HEK293 (cell line): ENCODE results near the gene DIP2B.

ENCODE experiments used
- GLI2 ChIP-seq: fragments of 450-650 bp; formaldehyde crosslinking; IDR thresholded peaks from 2 replicates; pipeline ENCODE4; 2017; ENCODE audit warnings: missing biosample characterization, missing genetic modification characterization, low read depth, borderline replicate concordance
- SP2 ChIP-seq: fragments of 450-650 bp; formaldehyde crosslinking; IDR thresholded peaks from 2 replicates; pipeline ENCODE4 v1.5.1; 2016; ENCODE audit warnings: missing biosample characterization, missing genetic modification characterization
- TCF7L2 ChIP-seq: IDR thresholded peaks from 2 replicates; pipeline ENCODE4 v1.6.1; 2011; ENCODE audit warnings: low read depth, mild to moderate bottlenecking, inconsistent platforms, low read length, moderate library complexity, borderline replicate concordance
- YY2 ChIP-seq: fragments of 450-650 bp; formaldehyde crosslinking; IDR thresholded peaks from 2 replicates; pipeline ENCODE4 v1.5.1; 2016; ENCODE audit warnings: missing biosample characterization, missing genetic modification characterization
- ZBTB21 ChIP-seq: fragments of 450-650 bp; formaldehyde crosslinking; IDR thresholded peaks from 2 replicates; pipeline ENCODE4 v1.5.1; 2017; ENCODE audit warnings: missing biosample characterization, missing genetic modification characterization
- ZFP37 ChIP-seq: fragments of 450-650 bp; formaldehyde crosslinking; IDR thresholded peaks from 2 replicates; pipeline ENCODE4 v1.5.1; 2016; ENCODE audit warnings: missing biosample characterization, missing genetic modification characterization
- ZNF10 ChIP-seq: fragments of 450-650 bp; formaldehyde crosslinking; IDR thresholded peaks from 2 replicates; pipeline ENCODE4 v1.5.1; 2017; ENCODE audit warnings: missing biosample characterization, missing genetic modification characterization
- ZNF211 ChIP-seq: fragments of 450-650 bp; formaldehyde crosslinking; IDR thresholded peaks from 2 replicates; pipeline ENCODE4 v1.5.1; 2016; ENCODE audit warnings: low read depth, missing biosample characterization, missing genetic modification characterization
- ZNF214 ChIP-seq: fragments of 450-650 bp; formaldehyde crosslinking; IDR thresholded peaks from 2 replicates; pipeline ENCODE4 v1.5.1; 2017; ENCODE audit warnings: missing biosample characterization, mild to moderate bottlenecking, missing genetic modification characterization, borderline replicate concordance
- ZNF514 ChIP-seq: fragments of 450-650 bp; formaldehyde crosslinking; IDR thresholded peaks from 2 replicates; pipeline ENCODE4 v1.5.1; 2016; ENCODE audit warnings: missing biosample characterization, missing genetic modification characterization
- ZNF530 ChIP-seq: fragments of 450-650 bp; formaldehyde crosslinking; IDR thresholded peaks from 2 replicates; pipeline ENCODE4 v1.5.1; 2016; ENCODE audit warnings: low read depth, missing biosample characterization, missing genetic modification characterization
- ZNF561 ChIP-seq: fragments of 450-650 bp; IDR thresholded peaks from 2 replicates; pipeline ENCODE4 v1.5.1; 2018; ENCODE audit warnings: missing biosample characterization, missing genetic modification characterization, borderline replicate concordance
- ZNF571 ChIP-seq: fragments of 450-650 bp; formaldehyde crosslinking; IDR thresholded peaks from 2 replicates; pipeline ENCODE4 v1.5.0; 2017; ENCODE audit warnings: missing biosample characterization, missing genetic modification characterization
- ZNF670 ChIP-seq: fragments of 450-650 bp; formaldehyde crosslinking; IDR thresholded peaks from 2 replicates; pipeline ENCODE4 v1.5.1; 2016; ENCODE audit warnings: missing biosample characterization, missing genetic modification characterization, low read depth
- ZNF677 ChIP-seq: fragments of 450-650 bp; IDR thresholded peaks from 2 replicates; pipeline ENCODE4 v1.5.0; 2018; ENCODE audit warnings: missing biosample characterization, mild to moderate bottlenecking, missing genetic modification characterization, moderate library complexity
- ZNF843 ChIP-seq: fragments of 450-650 bp; formaldehyde crosslinking; IDR thresholded peaks from 2 replicates; pipeline ENCODE4 v1.5.1; 2016; ENCODE audit warnings: missing biosample characterization, missing genetic modification characterization
- ZSCAN30 ChIP-seq: fragments of 450-650 bp; IDR thresholded peaks from 2 replicates; pipeline ENCODE4 v1.5.1; 2018; ENCODE audit warnings: missing biosample characterization, mild to moderate bottlenecking, missing genetic modification characterization, moderate library complexity
- TF ChIP-seq, protein P1 (sequence below): sonication (generic); formaldehyde crosslinking; IDR thresholded peaks from 2 replicates; pipeline ENCODE4 v1.8.1; 2022; ENCODE audit warnings: mild to moderate bottlenecking, moderate library complexity, missing genetic modification reagents
- TF ChIP-seq, protein P2 (sequence below): fragments of 450-650 bp; formaldehyde crosslinking; conservative IDR thresholded peaks from 2 replicates; pipeline ENCODE4 v1.5.1; 2016; ENCODE audit warnings: low read depth, missing biosample characterization, missing genetic modification characterization
- TF ChIP-seq, protein P3 (sequence below): fragments of 450-650 bp; formaldehyde crosslinking; IDR thresholded peaks from 2 replicates; pipeline ENCODE4 v1.5.1; 2017; ENCODE audit warnings: missing biosample characterization, missing genetic modification characterization
- TF ChIP-seq, protein P4 (sequence below): fragments of 450-650 bp; formaldehyde crosslinking; IDR thresholded peaks from 2 replicates; pipeline ENCODE4 v1.5.1; 2016; ENCODE audit warnings: missing biosample characterization, missing genetic modification characterization
- TF ChIP-seq, protein P5 (sequence below): fragments of 450-650 bp; formaldehyde crosslinking; IDR thresholded peaks from 2 replicates; pipeline ENCODE4 v1.5.1; 2016; ENCODE audit warnings: missing biosample characterization, missing genetic modification characterization
- TF ChIP-seq, protein P6 (sequence below): fragments of 450-650 bp; formaldehyde crosslinking; IDR thresholded peaks from 2 replicates; pipeline ENCODE4 v1.5.1; 2016; ENCODE audit warnings: missing biosample characterization, missing genetic modification characterization
- TF ChIP-seq, protein P7 (sequence below): fragments of 450-650 bp; formaldehyde crosslinking; IDR thresholded peaks from 2 replicates; pipeline ENCODE4 v1.5.1; 2017; ENCODE audit warnings: missing biosample characterization, missing genetic modification characterization

DIP2B gene

DNA sequence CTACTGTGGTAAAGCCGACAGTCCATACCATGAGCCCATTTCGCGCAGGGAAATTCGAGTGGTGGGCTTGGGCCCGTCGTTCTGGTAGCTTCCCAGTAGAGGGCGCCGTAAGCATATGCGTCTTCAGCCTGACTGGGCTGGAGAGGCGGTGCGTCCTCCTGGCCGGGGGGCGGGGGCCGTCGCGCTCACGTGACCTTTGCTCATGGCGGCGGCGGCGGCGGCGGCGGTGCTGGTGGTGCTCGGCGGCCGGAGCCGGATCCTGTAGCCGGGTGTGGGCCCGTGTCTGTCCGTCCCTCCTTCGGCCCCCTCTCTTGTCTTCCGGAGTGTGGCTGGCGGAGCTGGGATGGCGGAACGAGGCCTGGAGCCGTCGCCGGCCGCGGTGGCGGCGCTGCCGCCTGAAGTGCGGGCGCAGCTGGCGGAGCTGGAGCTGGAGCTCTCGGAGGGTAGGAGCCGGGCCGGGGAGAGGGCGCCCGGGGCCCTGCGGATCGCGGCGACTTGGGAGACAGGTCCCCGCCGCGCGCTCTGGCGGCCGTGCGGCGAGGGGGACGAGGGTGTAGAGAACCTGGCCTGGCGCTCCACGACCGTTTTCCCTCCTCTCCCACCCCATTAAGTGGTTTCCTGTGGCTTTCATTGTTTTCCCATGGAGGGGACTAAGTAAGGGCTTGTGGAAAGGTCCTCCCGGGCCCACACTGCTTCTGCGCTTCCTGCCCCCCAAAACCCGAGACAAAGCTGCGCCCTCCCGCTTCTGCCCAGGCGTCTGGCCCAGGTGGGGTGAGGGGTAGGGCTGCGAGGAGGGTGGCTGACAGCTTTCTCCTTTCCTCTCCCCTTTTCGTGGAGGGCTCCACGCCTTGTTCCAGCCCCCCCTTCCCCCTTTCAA is at the start of gene DIP2B (continued):
- TF ChIP-seq, protein P1, sequence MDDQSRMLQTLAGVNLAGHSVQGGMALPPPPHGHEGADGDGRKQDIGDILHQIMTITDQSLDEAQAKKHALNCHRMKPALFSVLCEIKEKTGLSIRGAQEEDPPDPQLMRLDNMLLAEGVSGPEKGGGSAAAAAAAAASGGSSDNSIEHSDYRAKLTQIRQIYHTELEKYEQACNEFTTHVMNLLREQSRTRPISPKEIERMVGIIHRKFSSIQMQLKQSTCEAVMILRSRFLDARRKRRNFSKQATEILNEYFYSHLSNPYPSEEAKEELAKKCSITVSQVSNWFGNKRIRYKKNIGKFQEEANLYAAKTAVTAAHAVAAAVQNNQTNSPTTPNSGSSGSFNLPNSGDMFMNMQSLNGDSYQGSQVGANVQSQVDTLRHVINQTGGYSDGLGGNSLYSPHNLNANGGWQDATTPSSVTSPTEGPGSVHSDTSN (CRISPR knock-in tag) = peak; percentile 61; the same call in 1 of the 2 replicates
- TF ChIP-seq, protein P2, sequence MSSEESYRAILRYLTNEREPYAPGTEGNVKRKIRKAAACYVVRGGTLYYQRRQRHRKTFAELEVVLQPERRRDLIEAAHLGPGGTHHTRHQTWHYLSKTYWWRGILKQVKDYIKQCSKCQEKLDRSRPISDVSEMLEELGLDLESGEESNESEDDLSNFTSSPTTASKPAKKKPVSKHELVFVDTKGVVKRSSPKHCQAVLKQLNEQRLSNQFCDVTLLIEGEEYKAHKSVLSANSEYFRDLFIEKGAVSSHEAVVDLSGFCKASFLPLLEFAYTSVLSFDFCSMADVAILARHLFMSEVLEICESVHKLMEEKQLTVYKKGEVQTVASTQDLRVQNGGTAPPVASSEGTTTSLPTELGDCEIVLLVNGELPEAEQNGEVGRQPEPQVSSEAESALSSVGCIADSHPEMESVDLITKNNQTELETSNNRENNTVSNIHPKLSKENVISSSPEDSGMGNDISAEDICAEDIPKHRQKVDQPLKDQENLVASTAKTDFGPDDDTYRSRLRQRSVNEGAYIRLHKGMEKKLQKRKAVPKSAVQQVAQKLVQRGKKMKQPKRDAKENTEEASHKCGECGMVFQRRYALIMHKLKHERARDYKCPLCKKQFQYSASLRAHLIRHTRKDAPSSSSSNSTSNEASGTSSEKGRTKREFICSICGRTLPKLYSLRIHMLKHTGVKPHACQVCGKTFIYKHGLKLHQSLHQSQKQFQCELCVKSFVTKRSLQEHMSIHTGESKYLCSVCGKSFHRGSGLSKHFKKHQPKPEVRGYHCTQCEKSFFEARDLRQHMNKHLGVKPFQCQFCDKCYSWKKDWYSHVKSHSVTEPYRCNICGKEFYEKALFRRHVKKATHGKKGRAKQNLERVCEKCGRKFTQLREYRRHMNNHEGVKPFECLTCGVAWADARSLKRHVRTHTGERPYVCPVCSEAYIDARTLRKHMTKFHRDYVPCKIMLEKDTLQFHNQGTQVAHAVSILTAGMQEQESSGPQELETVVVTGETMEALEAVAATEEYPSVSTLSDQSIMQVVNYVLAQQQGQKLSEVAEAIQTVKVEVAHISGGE = peak; percentile 96
- TF ChIP-seq ZFP37 (tag by site-specific recombination) (0 out of 2 replicates have a peak, but pooled peaks have one; percentile 14), ZNF843 (tag by site-specific recombination) (no peak; the same call in 1 of the 2 replicates), TCF7L2 (no peak), ZNF10 (tag by site-specific recombination) (no peak), ZBTB21 (no peak), SP2 (tag by site-specific recombination) (peak; percentile 20), ZNF677 (0 out of 2 replicates have a peak, but pooled peaks have one; percentile 31), ZNF670 (tag by site-specific recombination) (no peak), GLI2 (tag by site-specific recombination) (no peak), ZNF561 (tag by site-specific recombination) (peak; percentile 77; the same call in 1 of the 2 replicates), ZNF214 (tag by site-specific recombination) (no peak), ZNF530 (tag by site-specific recombination) (no peak), ZNF571 (tag by site-specific recombination) (no peak), ZNF514 (tag by site-specific recombination) (no peak), ZNF211 (tag by site-specific recombination) (no peak), ZSCAN30 (peak; percentile 79), YY2 (tag by site-specific recombination) (no peak)
- TF ChIP-seq, protein P3, sequence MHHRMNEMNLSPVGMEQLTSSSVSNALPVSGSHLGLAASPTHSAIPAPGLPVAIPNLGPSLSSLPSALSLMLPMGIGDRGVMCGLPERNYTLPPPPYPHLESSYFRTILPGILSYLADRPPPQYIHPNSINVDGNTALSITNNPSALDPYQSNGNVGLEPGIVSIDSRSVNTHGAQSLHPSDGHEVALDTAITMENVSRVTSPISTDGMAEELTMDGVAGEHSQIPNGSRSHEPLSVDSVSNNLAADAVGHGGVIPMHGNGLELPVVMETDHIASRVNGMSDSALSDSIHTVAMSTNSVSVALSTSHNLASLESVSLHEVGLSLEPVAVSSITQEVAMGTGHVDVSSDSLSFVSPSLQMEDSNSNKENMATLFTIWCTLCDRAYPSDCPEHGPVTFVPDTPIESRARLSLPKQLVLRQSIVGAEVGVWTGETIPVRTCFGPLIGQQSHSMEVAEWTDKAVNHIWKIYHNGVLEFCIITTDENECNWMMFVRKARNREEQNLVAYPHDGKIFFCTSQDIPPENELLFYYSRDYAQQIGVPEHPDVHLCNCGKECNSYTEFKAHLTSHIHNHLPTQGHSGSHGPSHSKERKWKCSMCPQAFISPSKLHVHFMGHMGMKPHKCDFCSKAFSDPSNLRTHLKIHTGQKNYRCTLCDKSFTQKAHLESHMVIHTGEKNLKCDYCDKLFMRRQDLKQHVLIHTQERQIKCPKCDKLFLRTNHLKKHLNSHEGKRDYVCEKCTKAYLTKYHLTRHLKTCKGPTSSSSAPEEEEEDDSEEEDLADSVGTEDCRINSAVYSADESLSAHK = no peak
- TF ChIP-seq, protein P4, sequence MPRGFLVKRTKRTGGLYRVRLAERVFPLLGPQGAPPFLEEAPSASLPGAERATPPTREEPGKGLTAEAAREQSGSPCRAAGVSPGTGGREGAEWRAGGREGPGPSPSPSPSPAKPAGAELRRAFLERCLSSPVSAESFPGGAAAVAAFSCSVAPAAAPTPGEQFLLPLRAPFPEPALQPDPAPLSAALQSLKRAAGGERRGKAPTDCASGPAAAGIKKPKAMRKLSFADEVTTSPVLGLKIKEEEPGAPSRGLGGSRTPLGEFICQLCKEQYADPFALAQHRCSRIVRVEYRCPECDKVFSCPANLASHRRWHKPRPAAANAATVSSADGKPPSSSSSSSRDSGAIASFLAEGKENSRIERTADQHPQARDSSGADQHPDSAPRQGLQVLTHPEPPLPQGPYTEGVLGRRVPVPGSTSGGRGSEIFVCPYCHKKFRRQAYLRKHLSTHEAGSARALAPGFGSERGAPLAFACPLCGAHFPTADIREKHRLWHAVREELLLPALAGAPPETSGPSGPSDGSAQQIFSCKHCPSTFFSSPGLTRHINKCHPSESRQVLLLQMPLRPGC (tag by site-specific recombination) = no peak
- TF ChIP-seq, protein P5, sequence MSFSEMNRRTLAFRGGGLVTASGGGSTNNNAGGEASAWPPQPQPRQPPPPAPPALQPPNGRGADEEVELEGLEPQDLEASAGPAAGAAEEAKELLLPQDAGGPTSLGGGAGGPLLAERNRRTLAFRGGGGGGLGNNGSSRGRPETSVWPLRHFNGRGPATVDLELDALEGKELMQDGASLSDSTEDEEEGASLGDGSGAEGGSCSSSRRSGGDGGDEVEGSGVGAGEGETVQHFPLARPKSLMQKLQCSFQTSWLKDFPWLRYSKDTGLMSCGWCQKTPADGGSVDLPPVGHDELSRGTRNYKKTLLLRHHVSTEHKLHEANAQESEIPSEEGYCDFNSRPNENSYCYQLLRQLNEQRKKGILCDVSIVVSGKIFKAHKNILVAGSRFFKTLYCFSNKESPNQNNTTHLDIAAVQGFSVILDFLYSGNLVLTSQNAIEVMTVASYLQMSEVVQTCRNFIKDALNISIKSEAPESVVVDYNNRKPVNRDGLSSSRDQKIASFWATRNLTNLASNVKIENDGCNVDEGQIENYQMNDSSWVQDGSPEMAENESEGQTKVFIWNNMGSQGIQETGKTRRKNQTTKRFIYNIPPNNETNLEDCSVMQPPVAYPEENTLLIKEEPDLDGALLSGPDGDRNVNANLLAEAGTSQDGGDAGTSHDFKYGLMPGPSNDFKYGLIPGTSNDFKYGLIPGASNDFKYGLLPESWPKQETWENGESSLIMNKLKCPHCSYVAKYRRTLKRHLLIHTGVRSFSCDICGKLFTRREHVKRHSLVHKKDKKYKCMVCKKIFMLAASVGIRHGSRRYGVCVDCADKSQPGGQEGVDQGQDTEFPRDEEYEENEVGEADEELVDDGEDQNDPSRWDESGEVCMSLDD (tag by site-specific recombination) = peak; percentile 49; the same call in 1 of the 2 replicates
- TF ChIP-seq, protein P6, sequence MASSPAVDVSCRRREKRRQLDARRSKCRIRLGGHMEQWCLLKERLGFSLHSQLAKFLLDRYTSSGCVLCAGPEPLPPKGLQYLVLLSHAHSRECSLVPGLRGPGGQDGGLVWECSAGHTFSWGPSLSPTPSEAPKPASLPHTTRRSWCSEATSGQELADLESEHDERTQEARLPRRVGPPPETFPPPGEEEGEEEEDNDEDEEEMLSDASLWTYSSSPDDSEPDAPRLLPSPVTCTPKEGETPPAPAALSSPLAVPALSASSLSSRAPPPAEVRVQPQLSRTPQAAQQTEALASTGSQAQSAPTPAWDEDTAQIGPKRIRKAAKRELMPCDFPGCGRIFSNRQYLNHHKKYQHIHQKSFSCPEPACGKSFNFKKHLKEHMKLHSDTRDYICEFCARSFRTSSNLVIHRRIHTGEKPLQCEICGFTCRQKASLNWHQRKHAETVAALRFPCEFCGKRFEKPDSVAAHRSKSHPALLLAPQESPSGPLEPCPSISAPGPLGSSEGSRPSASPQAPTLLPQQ (tag by site-specific recombination) = peak; percentile 86
- TF ChIP-seq, protein P7, sequence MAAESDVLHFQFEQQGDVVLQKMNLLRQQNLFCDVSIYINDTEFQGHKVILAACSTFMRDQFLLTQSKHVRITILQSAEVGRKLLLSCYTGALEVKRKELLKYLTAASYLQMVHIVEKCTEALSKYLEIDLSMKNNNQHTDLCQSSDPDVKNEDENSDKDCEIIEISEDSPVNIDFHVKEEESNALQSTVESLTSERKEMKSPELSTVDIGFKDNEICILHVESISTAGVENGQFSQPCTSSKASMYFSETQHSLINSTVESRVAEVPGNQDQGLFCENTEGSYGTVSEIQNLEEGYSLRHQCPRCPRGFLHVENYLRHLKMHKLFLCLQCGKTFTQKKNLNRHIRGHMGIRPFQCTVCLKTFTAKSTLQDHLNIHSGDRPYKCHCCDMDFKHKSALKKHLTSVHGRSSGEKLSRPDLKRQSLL (tag by site-specific recombination) = peak; percentile 75; the same call in 1 of the 2 replicates
